ENCODE results near the gene CES5A.

CES5A gene

GRCh38 chr16:55839115-55839514, 36.1 kb downstream of the CES5A start:
- TF ChIP-seq, protein P1, sequence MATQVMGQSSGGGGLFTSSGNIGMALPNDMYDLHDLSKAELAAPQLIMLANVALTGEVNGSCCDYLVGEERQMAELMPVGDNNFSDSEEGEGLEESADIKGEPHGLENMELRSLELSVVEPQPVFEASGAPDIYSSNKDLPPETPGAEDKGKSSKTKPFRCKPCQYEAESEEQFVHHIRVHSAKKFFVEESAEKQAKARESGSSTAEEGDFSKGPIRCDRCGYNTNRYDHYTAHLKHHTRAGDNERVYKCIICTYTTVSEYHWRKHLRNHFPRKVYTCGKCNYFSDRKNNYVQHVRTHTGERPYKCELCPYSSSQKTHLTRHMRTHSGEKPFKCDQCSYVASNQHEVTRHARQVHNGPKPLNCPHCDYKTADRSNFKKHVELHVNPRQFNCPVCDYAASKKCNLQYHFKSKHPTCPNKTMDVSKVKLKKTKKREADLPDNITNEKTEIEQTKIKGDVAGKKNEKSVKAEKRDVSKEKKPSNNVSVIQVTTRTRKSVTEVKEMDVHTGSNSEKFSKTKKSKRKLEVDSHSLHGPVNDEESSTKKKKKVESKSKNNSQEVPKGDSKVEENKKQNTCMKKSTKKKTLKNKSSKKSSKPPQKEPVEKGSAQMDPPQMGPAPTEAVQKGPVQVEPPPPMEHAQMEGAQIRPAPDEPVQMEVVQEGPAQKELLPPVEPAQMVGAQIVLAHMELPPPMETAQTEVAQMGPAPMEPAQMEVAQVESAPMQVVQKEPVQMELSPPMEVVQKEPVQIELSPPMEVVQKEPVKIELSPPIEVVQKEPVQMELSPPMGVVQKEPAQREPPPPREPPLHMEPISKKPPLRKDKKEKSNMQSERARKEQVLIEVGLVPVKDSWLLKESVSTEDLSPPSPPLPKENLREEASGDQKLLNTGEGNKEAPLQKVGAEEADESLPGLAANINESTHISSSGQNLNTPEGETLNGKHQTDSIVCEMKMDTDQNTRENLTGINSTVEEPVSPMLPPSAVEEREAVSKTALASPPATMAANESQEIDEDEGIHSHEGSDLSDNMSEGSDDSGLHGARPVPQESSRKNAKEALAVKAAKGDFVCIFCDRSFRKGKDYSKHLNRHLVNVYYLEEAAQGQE (IDR thresholded peaks at IDR 0.05; ENCODE audit: low read depth): no peak
- TF ChIP-seq EGR1 (IDR thresholded peaks at IDR 0.05): no peak
- TF ChIP-seq TAF1 (IDR thresholded peaks at IDR 0.05; ENCODE audit: low read depth): no peak
- no peak for TF ChIP-seq CEBPB (IDR thresholded peaks at IDR 0.05)
- no peak for TF ChIP-seq FOXM1 (IDR thresholded peaks at IDR 0.05; ENCODE audit: borderline replicate concordance, low read depth)
- TF ChIP-seq YY1 (IDR thresholded peaks at IDR 0.05; ENCODE audit: low read depth): no peak

GRCh38 chr16:55836158-55836611, 39.0 kb downstream of the CES5A start:
- TF ChIP-seq TCF12 (IDR thresholded peaks at IDR 0.05; ENCODE audit: low read depth) (no peak), MAX (IDR thresholded peaks at IDR 0.05) (no peak), NFIC (IDR thresholded peaks at IDR 0.05) (no peak), CREB1 (IDR thresholded peaks at IDR 0.05; ENCODE audit: low read depth) (no peak), YY1 (IDR thresholded peaks at IDR 0.05; ENCODE audit: low read depth) (no peak), EP300 (IDR thresholded peaks at IDR 0.05; ENCODE audit: borderline replicate concordance) (no peak), RAD21 (IDR thresholded peaks at IDR 0.05; ENCODE audit: low read depth) (no peak), TEAD4 (IDR thresholded peaks at IDR 0.05) (no peak), TAF1 (IDR thresholded peaks at IDR 0.05; ENCODE audit: low read depth) (no peak), FOXM1 (IDR thresholded peaks at IDR 0.05; ENCODE audit: borderline replicate concordance, low read depth) (no peak), CEBPB (IDR thresholded peaks at IDR 0.05) (no peak)

DNA sequence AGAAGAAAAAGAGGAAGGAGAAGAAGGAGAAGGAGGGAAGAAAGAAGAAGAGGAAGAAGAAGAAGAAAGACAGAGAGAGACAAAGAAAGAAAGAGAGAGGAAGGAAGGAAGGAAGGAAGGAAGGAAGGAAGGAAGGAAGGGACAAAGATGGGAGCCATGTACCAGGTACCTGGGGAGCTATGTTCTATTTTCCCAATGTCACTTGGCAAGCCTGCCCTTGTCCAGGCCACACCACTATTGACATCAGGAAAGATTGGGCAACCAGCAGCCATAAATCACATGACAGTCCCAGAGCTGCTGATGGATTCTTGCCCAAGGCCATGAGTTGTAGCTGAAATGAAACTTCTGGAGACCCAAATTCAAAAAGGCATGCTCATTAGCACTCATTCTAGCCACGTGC, 39.6 kb downstream of the CES5A start:
- TF ChIP-seq CEBPB (IDR thresholded peaks at IDR 0.05) (no peak), NFIC (IDR thresholded peaks at IDR 0.05) (no peak), EGR1 (IDR thresholded peaks at IDR 0.05) (no peak), RAD21 (IDR thresholded peaks at IDR 0.05; ENCODE audit: low read depth) (no peak), TCF12 (IDR thresholded peaks at IDR 0.05; ENCODE audit: low read depth) (no peak), MAX (IDR thresholded peaks at IDR 0.05) (no peak), ZBTB7A (IDR thresholded peaks at IDR 0.05; ENCODE audit: low read depth) (no peak)

DNA sequence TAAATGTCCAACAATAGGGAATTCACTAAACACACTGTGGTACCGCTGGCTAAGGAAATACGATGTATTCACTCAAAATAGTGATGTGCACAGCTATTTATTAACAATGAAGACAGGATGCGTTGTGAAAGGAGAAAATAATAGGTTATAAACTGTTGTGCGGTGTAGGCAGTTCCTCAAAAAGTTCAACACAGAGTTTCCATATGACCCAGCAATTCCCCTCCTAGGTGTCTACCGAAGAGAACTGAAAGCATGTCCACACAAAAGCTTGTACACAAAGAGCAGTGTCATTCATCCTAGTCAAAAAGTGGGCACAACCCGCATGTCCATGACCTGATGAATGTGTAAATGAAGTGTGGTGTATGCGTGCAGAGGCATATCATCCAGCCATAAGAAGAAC, 41.1 kb downstream of the CES5A start:
- TF ChIP-seq EP300 (IDR thresholded peaks at IDR 0.05; ENCODE audit: borderline replicate concordance) (no peak), MAX (IDR thresholded peaks at IDR 0.05) (no peak), USF1 (IDR thresholded peaks at IDR 0.05) (no peak), TAF1 (IDR thresholded peaks at IDR 0.05; ENCODE audit: low read depth) (no peak), YY1 (IDR thresholded peaks at IDR 0.05; ENCODE audit: low read depth) (no peak), CEBPB (IDR thresholded peaks at IDR 0.05) (no peak), EGR1 (IDR thresholded peaks at IDR 0.05) (no peak), RAD21 (IDR thresholded peaks at IDR 0.05; ENCODE audit: low read depth) (no peak), CREB1 (IDR thresholded peaks at IDR 0.05; ENCODE audit: low read depth) (no peak), TCF12 (IDR thresholded peaks at IDR 0.05; ENCODE audit: low read depth) (no peak), TEAD4 (IDR thresholded peaks at IDR 0.05) (no peak), NFIC (IDR thresholded peaks at IDR 0.05) (no peak), ZBTB7A (IDR thresholded peaks at IDR 0.05; ENCODE audit: low read depth) (no peak), FOXM1 (IDR thresholded peaks at IDR 0.05; ENCODE audit: borderline replicate concordance, low read depth) (no peak)
- TF ChIP-seq, protein P1 (IDR thresholded peaks at IDR 0.05; ENCODE audit: low read depth): no peak

- TF ChIP-seq CEBPB (IDR thresholded peaks at IDR 0.05) (no peak), TAF1 (IDR thresholded peaks at IDR 0.05; ENCODE audit: low read depth) (no peak), FOXM1 (IDR thresholded peaks at IDR 0.05; ENCODE audit: borderline replicate concordance, low read depth) (no peak), EP300 (IDR thresholded peaks at IDR 0.05; ENCODE audit: borderline replicate concordance) (no peak), YY1 (IDR thresholded peaks at IDR 0.05; ENCODE audit: low read depth) (no peak), USF1 (IDR thresholded peaks at IDR 0.05) (no peak), EGR1 (IDR thresholded peaks at IDR 0.05) (no peak), CREB1 (IDR thresholded peaks at IDR 0.05; ENCODE audit: low read depth) (no peak), NFIC (IDR thresholded peaks at IDR 0.05) (no peak), TEAD4 (IDR thresholded peaks at IDR 0.05) (no peak), RAD21 (IDR thresholded peaks at IDR 0.05; ENCODE audit: low read depth) (no peak), MAX (IDR thresholded peaks at IDR 0.05) (no peak), TCF12 (IDR thresholded peaks at IDR 0.05; ENCODE audit: low read depth) (no peak), ZBTB7A (IDR thresholded peaks at IDR 0.05; ENCODE audit: low read depth) (no peak)
- TF ChIP-seq, protein P1 (IDR thresholded peaks at IDR 0.05; ENCODE audit: low read depth): no peak
Observed at GRCh38 chr16:55832773-55833691, 42.1 kb downstream of the CES5A start, which contains the start of gene CES1. TSS of gene CES1 (minus strand) at chr16:55833096. CDS start at chr16:55833055, 41 bp downstream.

All from Ishikawa (cell line).